Muscle layer of duodenum (tissue), 2 donors: Measurements from ENCODE around the gene EEF2.

Experiments used
- H3K27ac ChIP-seq: one replicate; pipeline ENCODE4 v1.7.0; 2013; ENCODE audit warnings: mild to moderate bottlenecking, low read length
- H3K27me3 ChIP-seq: one replicate; pipeline ENCODE4 v1.7.0; 2013; ENCODE audit warnings: low read depth, mild to moderate bottlenecking, control low read depth, low read length
- H3K36me3 ChIP-seq, 2 donors: one replicate each; pipeline ENCODE4 v1.7.0; 2013; ENCODE audit warnings: low read length in 2 of 2, control low read depth in 1 of 2, mild to moderate bottlenecking in 1 of 2; ENCODE audit not compliant: insufficient read depth in 2 of 2, control insufficient read depth in 1 of 2
- H3K4me1 ChIP-seq, 2 donors: one replicate each; pipeline ENCODE4 v1.7.0; 2013; ENCODE audit warnings: low read length in 2 of 2, mild to moderate bottlenecking in 2 of 2, control low read depth in 1 of 2, moderate library complexity in 1 of 2; ENCODE audit not compliant: insufficient read depth in 2 of 2, control insufficient read depth in 1 of 2
- H3K4me3 ChIP-seq, 2 donors: one replicate each; pipeline ENCODE4 v1.7.0; 2013; ENCODE audit warnings: low read length in 2 of 2, low read depth in 1 of 2, mild to moderate bottlenecking in 1 of 2
- H3K9me3 ChIP-seq, 2 donors: one replicate each; pipeline ENCODE4 v1.7.0; 2013; ENCODE audit warnings: low read length in 2 of 2, control low read depth in 1 of 2, mild to moderate bottlenecking in 1 of 2; ENCODE audit not compliant: control insufficient read depth in 1 of 2
- donor health status: healthy.

EEF2 gene

GRCh38 chr19:4025317-4025716 is 40.1 kb upstream of the EEF2 start:
- no peak overlapping the region for H3K27ac ChIP-seq
- H3K4me1 ChIP-seq = no peaks in the 10 kb centered on the region
- H3K36me3 ChIP-seq = peaks cover 3 to 30% of the 10 kb centered on the region in 2 donors

DNA sequence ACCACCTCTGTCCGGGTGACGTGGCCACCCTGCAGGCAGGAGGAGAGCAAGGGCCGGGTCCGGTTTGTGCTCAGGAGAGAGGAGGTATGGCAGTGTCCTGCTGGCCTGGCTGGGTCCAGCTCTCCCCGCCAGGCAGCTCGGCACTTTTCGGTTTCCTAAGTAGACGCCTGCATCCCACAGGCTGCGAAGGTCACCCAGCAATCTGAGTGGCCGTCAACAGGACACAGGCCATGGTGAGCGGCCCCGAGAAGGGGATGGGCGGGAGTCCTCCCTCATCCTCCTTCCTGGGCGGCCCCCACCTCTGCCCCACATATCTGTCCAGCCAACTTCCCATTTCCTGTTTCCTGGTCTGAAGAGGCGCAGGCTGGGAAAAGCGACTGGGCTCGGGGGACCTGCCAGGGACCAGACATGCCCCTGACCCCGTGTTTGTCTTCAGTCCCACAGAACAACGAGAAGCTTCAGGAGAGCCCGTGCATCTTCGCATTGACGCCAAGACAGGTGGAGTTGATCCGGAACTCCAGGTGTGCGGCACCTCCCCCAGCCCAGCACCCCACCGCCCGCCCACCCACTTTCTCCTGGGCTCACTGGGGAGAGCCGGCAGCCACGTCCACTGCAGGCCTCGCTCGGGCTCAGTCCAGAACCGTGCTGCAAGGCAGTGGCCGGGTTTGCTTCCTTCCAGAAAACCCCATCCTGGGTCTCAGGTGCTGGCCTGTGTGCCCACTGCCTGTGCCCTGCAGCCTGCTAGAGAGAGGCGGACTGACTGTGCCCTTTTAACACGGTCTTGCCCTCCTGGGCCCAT is 38.5 kb upstream of the EEF2 start:
- H3K4me3 ChIP-seq = no peak overlapping the region
- no peaks in the 10 kb centered on the region for H3K9me3 ChIP-seq
- peaks cover 3 to 22% of the 10 kb centered on the region in 2 donors for H3K36me3 ChIP-seq
- H3K27ac ChIP-seq = no peak overlapping the region
- H3K4me1 ChIP-seq = peaks cover 0 to 7% of the 10 kb centered on the region in 2 donors
- H3K27me3 ChIP-seq = no peaks in the 10 kb centered on the region

More at GRCh38 chr19:4025317-4025716, 40.1 kb upstream of the EEF2 start:
- no peaks in the 10 kb centered on the region for H3K27me3 ChIP-seq
- H3K9me3 ChIP-seq = no peaks in the 10 kb centered on the region
- H3K4me3 ChIP-seq = no peak overlapping the region

DNA sequence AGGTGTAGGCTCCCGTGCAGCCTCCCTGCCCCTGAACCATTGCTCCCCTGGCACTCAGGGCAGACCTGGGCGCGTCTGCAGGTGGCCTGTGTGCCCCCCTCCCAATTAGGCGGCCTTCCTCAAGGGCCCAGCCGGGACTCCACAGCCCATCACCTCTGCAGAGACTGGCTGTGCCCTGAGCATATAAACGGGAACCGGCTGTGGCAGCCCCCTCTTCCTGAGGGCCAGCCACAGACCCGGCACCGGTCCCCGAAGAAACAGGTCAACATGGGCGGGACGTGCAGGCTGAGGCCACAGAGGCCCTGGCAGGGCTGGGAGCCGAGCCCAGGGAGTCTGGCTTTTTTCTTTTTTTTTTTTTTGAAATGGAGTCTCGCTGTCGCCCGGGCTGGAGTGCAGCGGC is 34.3 kb upstream of the EEF2 start:
- no peaks in the 10 kb centered on the region for H3K27me3 ChIP-seq
- H3K9me3 ChIP-seq = no peaks in the 10 kb centered on the region
- H3K36me3 ChIP-seq = peaks cover 3 to 4% of the 10 kb centered on the region in 2 donors
- no peak overlapping the region for H3K27ac ChIP-seq
- H3K4me3 ChIP-seq = no peak overlapping the region
- peaks cover 0 to 35% of the 10 kb centered on the region in 2 donors for H3K4me1 ChIP-seq

DNA sequence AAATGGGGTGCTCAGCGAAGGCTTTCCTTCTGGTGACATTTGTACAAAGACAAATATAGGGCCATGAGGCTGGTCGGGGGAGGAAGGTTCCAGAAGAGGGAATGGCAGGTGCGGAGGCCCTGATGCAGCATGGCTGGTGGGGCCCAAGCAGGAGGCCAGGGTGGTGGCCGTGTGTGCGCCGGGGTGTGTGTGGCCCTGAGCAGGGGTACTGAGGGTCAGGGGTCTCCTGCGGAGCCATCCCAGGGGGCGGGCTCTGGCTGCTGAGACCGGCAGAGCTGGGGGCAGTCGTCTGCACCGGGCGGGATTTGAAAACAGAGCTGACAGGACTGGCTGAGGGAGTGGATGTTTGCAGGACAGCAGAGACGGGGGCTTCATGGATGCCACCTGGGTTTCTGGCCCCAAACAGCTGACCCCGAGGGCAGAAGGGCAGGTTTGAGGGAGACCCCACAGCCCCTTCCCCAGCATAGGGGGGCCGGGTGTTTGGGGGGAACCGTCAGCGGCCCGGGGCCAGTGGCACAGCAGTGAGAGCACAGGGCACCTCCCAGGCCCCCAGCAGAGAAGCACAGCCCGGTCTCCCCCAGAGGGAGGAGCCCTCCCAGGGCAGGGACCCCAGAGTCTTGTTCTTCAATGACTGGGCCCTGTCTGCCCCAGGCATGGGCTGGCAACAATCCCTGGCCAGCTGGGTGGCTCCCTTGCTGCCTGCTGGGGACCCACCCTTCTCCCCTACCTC is 33.7 kb upstream of the EEF2 start:
- H3K36me3 ChIP-seq = peaks cover under 1 to 8% of the 10 kb centered on the region in 2 donors
- H3K27me3 ChIP-seq = no peaks in the 10 kb centered on the region
- H3K4me3 ChIP-seq = no peak overlapping the region
- H3K9me3 ChIP-seq = no peaks in the 10 kb centered on the region
- peaks cover 0 to 42% of the 10 kb centered on the region in 2 donors for H3K4me1 ChIP-seq
- H3K27ac ChIP-seq = no peak overlapping the region

- H3K4me1 ChIP-seq = peaks cover 0 to 49% of the 10 kb centered on the region in 2 donors
- no peaks in the 10 kb centered on the region for H3K9me3 ChIP-seq
- no peak overlapping the region for H3K27ac ChIP-seq
- no peak overlapping the region for H3K4me3 ChIP-seq
- H3K27me3 ChIP-seq = no peaks in the 10 kb centered on the region
- peaks cover 9 to 15% of the 10 kb centered on the region in 2 donors for H3K36me3 ChIP-seq
Measured at GRCh38 chr19:4018140-4018613, 32.9 kb upstream of the EEF2 start.

DNA sequence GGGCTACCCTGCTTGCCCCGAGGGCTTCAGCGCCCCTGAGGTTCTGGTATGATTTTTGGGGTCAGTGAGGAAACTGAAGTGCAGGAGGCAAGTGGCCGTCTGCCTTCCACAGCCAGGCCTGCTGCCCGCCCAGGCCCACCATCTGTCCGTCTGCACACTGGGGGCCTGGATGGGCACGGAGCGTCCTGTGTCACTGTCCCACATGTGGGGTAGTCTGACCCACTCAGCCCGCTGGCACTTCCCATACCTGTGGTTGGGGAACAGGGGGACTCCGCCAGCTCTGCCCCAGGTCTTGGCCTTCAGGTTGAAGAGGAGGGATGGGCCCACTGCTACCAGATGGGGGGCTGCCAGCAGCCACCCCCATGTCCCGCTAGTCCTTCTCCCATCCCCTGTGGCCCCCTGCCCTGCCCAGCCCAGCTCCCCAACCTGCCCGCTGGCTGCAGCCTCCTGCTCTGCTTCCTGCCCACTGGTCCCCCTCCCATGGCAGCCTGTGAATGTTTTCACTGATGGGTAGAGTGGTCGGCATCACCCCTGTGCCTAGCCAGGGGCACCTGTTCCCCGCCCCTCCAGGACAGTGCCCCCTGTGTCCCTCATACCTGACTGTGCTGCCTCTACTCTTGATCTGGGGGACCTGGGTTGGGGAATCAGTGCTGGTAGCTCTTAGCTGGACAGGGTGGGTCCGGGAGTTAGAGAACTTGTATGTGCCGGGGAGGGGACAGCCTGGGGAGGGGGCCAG is 31.8 kb upstream of the EEF2 start:
- H3K9me3 ChIP-seq = no peaks in the 10 kb centered on the region
- peaks cover 9 to 22% of the 10 kb centered on the region in 2 donors for H3K36me3 ChIP-seq
- peaks cover 0 to 57% of the 10 kb centered on the region in 2 donors for H3K4me1 ChIP-seq
- H3K27me3 ChIP-seq = no peaks in the 10 kb centered on the region
- no peak overlapping the region for H3K27ac ChIP-seq
- no peak overlapping the region for H3K4me3 ChIP-seq

- Histone ChIP-seq H3K9me3 (no peaks in the 10 kb centered on the region), H3K4me3 (no peak overlapping the region), H3K36me3 (peaks cover 9 to 22% of the 10 kb centered on the region in 2 donors), H3K27me3 (no peaks in the 10 kb centered on the region), H3K4me1 (peaks cover 0 to 58% of the 10 kb centered on the region in 2 donors), H3K27ac (no peak overlapping the region)
Measured at GRCh38 chr19:4016486-4016885, 31.2 kb upstream of the EEF2 start.

- Histone ChIP-seq H3K4me1 (peaks cover 0 to 64% of the 10 kb centered on the region in 2 donors), H3K27ac (no peak overlapping the region), H3K36me3 (peaks cover 9 to 18% of the 10 kb centered on the region in 2 donors), H3K9me3 (no peaks in the 10 kb centered on the region), H3K27me3 (no peaks in the 10 kb centered on the region), H3K4me3 (peak overlapping the region in 1 of 2 donors; percentile 51)
Measured at GRCh38 chr19:4015705-4016402, 30.6 kb upstream of the EEF2 start.

DNA sequence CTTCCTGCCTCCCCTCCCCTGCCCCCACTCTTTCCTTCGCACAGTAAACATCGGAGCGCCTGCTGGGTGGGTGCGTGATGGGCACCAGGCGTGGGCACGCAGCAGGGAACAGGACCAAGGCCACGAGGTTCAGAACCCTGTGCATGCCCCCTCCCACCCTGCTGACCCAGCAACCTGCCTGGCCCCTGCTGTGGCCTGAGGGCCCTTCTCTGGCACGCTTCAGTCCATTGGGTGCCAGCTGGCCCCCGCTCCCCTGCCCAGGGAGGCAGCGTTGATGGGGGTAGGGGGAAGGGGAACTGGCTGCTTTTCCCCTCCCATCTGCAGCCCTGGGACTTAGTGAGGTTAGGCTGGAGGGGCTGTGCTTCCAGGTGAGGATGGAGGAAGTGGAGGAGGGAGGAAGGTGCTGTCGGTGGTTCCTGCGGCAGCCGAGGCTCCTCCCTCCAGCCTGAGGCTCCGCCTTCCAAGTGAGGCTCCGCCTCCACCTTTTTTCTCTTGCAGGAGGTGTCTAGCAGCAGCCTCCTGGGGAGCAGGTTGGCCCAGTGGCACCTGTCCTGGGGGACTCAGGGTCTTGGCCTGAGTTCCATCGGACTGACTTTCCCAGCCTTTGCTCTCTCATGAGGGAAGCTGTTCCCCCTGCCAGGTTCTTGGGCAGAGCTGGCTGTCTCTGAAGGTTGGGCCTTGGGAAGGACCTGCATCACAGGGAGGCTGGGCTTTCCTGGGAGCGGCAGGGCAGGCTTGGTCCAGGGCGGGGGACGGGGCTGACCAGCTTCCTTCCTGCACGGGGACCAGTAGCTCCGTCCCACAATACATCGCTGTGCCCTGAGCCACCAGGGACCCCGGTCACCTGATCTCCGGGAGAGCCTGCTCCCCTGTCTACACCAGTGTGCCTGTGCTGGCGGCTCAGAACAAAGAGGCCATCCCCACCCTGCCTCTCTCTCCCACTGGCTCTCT is 29.6 kb upstream of the EEF2 start:
- Histone ChIP-seq H3K27ac (no peak overlapping the region), H3K36me3 (peaks cover 9 to 18% of the 10 kb centered on the region in 2 donors), H3K9me3 (no peaks in the 10 kb centered on the region), H3K4me3 (no peak overlapping the region), H3K27me3 (no peaks in the 10 kb centered on the region), H3K4me1 (peaks cover 0 to 75% of the 10 kb centered on the region in 2 donors)
